ENCODE measurements around the gene ADAM15.

Gene ADAM15

DNA sequence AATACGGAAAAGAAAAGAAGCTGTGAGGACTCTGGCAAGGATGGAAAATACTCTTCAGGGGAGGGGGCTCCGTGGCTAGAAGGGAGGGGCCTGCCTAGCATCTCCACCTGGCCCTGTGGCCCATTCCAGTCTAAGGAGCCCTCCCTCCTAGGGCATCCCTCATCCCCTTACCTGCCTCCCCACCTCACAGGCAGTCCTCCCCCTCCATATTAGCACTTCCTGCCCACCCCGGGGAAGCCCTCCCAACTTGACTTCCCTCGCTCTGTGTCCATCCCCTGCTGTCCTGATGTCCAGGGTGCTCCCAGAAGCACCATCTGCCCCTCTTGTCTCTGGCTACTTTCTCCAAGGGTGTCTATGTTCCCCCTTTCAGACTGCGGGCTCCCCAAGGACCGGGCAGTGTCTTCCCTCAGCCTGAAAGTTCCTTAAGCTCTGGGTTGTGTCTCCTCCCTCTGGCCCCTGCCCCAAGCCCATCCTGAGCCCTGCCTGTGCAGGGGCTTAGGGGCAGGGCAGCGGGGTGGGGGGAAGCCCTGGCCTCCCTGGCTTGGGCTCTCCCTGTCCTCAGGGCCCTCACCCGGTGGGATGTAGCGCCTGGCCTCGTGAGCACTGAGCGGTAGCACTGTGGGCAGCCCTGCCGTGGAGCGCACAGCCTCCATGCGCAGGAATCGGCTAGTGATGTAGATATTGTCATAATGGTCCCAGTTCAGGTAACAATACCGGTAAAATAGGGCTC lies 21.4 kb upstream of the ADAM15 start:
- no peak for DNase-seq (ENCODE audit: low spot score)
- TF ChIP-seq, protein P1, sequence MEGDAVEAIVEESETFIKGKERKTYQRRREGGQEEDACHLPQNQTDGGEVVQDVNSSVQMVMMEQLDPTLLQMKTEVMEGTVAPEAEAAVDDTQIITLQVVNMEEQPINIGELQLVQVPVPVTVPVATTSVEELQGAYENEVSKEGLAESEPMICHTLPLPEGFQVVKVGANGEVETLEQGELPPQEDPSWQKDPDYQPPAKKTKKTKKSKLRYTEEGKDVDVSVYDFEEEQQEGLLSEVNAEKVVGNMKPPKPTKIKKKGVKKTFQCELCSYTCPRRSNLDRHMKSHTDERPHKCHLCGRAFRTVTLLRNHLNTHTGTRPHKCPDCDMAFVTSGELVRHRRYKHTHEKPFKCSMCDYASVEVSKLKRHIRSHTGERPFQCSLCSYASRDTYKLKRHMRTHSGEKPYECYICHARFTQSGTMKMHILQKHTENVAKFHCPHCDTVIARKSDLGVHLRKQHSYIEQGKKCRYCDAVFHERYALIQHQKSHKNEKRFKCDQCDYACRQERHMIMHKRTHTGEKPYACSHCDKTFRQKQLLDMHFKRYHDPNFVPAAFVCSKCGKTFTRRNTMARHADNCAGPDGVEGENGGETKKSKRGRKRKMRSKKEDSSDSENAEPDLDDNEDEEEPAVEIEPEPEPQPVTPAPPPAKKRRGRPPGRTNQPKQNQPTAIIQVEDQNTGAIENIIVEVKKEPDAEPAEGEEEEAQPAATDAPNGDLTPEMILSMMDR (IDR thresholded peaks at IDR 0.05; ENCODE audit: borderline replicate concordance, control extremely low read depth, extremely low read depth, insufficient read depth, missing control alignments), result no peak
- in situ Hi-C loops (cut with MboI; ENCODE audit: low sequenced_read_pairs, unreplicated experiment), result no loop called here

DNA sequence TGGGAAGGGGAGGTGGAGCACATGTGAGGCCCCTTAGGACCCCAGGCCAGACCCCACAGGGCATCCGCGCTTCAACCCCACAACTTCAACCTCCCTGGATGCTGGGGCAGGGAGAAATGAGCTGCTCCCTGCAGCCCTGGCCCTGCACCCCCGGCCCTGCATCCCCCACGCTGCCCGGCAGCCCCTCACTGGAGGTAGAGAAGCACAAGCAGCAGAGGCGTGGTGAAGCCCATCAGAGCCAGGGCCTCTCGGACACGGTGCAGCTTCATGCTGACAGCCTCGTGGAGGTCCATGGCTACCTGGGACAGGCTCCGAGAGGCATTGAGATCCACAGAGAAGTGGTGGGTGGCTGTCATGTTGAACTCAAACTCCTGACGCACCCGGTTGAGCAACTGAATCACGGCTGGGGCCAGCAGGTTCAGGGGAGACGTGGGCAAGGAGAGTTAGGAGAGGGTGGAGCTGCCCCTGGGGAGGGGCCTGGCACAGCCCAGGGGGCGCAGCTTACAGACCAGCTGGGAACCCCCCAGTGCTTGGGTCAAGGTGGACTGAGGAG lies 20.8 kb upstream of the ADAM15 start:
- TF ChIP-seq, protein P1 (IDR thresholded peaks at IDR 0.05; ENCODE audit: borderline replicate concordance, control extremely low read depth, extremely low read depth, insufficient read depth, missing control alignments), result no peak
- DNase-seq (ENCODE audit: low spot score), result no peak
- in situ Hi-C loops (cut with MboI; ENCODE audit: low sequenced_read_pairs, unreplicated experiment), result no loop called here

DNA sequence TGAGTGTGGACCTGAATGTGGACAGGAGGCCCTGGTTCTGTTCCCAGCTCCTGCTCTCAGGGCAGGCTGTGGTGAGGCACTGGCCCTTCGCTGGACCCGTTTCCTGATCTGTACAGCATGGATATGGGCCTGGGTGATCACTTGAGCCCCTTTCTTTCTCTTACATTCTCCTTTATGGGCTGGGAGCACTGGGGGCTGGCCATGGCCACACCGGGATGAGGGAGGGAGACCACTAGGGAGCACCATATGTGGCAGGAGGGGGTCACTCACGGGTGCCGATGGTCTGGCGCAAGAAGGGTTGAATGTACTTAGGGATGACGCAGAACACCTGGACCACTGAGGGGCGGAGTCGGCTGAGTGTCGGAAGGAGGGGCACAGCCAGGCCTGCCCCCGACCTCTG lies 20.2 kb upstream of the ADAM15 start:
- TF ChIP-seq, protein P1 (IDR thresholded peaks at IDR 0.05; ENCODE audit: borderline replicate concordance, control extremely low read depth, extremely low read depth, insufficient read depth, missing control alignments), result no peak
- no peak for DNase-seq (ENCODE audit: low spot score)
- in situ Hi-C loops (cut with MboI; ENCODE audit: low sequenced_read_pairs, unreplicated experiment), result no loop called here

DNA sequence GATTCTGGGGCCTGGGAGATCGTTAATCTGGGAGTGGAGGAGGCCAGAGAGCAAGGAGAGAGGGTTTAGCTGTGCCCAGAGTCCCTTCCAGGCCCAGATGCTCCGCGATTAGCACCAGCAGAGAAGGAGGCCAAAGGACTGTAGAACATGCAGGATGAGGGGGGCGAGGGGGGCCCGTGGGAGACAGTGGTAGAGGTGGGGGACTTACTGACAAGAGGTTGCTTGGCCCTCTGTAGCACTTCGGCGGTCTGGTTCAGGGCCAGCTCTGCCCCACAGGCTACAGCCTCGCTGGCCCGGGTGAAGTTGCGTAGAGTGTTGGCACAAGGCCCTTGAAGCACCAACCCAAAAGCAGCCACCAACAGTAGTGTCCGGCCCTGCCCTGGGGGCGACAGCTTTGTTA lies 18.2 kb upstream of the ADAM15 start:
- TF ChIP-seq, protein P1 (IDR thresholded peaks at IDR 0.05; ENCODE audit: borderline replicate concordance, control extremely low read depth, extremely low read depth, insufficient read depth, missing control alignments), result no peak
- no peak for DNase-seq (ENCODE audit: low spot score)
- in situ Hi-C loops (cut with MboI; ENCODE audit: low sequenced_read_pairs, unreplicated experiment), result no loop called here

DNA sequence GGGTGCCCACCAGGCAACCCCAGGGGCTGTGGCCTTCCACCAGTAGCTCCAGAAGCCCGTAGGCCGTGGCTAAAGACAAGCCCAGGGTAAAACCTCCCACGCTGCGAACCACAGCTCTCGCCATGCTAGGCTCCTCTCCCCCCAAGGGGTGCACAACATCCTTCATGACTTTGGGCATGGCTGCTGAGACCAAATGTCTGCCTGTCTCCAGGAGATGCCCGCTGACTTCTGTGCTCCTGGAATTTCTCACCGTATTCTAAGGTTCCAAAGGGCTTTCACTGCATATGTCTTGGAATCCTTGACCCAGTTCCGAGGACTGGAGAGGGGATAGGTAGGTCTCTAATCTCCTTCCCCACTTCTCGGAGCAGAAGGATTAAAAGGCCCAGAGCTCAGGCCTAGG lies 17.6 kb upstream of the ADAM15 start, which contains the start of the genes DCST1 and DCST2:
TSS of gene DCST1 (plus strand) at position 301 of the 400 bp plus-strand sequence. CDS start 213 bp downstream, outside the sequence.
TSS of gene DCST2 (minus strand) at position 258 of the 400 bp plus-strand sequence. CDS start at position 178, 80 bp downstream.
- TF ChIP-seq, protein P1 (IDR thresholded peaks at IDR 0.05; ENCODE audit: borderline replicate concordance, control extremely low read depth, extremely low read depth, insufficient read depth, missing control alignments), result no peak
- DNase-seq (ENCODE audit: low spot score), result no peak
- in situ Hi-C loops (cut with MboI; ENCODE audit: low sequenced_read_pairs, unreplicated experiment), result no loop called here

DNA sequence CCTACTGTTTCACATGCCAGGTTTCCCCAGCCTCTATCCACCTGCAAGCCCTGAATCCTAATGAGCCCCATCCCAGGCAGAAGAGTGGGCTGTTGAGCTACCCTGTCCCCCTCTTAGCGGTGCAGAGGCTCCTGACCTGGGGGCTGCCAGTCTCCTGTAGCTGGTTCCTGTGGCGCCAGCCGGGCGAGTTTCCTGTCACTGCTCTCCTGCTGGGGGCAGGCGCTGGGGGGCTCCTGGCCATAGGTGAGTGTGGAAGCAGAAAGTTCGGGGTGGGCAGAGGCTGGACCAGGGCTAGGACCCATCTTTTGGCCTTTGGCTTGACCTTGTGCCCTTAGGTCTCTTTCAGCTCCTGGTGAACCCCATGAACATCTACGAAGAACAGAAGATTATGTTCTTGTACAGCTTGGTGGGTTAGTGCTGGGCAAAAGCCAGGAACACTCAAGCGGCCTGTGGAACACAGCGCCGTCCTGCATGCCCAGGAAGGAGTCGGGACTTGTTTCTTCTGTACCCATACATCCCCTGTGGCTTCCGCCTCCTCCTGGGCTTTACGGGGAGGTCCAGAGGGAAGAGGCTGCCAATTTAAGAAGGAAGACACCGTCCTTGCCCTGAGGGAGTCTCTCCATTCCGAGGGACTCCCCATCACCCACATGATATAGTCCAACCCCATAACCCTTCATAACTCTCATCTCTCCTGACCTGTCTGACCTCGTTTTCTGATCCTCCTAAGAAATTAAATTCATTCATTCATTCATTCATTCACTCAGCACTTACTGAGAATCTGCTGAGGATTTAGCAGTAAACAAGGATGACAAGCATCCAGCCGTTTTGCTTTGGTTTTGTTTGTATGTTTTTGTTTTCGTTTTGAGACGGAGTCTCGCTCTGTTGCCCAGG lies 16.6 kb upstream of the ADAM15 start:
- TF ChIP-seq, protein P1 (IDR thresholded peaks at IDR 0.05; ENCODE audit: borderline replicate concordance, control extremely low read depth, extremely low read depth, insufficient read depth, missing control alignments), result no peak
- no peak for DNase-seq (ENCODE audit: low spot score)
- in situ Hi-C loops (cut with MboI; ENCODE audit: low sequenced_read_pairs, unreplicated experiment), result no loop called here

Data from GM13976 (cell line).